Measurements from ENCODE around the gene PRDM11. TPM values are rescaled to one million over a fixed set of nuclear protein-coding genes. Genes with fewer than 3 reads are reported as not detected.

PRDM11 gene
- total RNA-seq, 1 donor from 2014 or later = 3.5 TPM

DNA sequence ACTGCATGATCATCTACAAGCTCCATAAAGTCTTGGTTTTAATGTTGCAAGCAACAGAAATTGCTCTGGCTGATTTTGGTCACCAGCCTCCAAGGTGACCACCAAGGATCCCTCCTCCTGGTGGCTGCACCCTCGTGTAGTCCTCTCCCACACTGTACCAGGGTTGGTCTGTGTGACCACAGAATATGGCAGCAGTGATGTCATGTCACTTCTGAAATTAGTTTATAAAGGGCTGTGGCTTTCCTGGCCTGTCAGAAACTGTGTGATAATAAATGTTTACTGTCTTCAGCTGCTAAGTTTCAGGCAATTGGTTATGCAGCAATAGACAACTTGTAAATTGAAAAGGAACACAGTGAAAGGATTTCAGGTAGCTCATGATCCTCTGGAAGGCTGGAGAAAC, 5.3 kb upstream of the PRDM11 start:
- DNase-seq (ENCODE audit: low spot score) = no peak
- ATAC-seq = no peak

DNA sequence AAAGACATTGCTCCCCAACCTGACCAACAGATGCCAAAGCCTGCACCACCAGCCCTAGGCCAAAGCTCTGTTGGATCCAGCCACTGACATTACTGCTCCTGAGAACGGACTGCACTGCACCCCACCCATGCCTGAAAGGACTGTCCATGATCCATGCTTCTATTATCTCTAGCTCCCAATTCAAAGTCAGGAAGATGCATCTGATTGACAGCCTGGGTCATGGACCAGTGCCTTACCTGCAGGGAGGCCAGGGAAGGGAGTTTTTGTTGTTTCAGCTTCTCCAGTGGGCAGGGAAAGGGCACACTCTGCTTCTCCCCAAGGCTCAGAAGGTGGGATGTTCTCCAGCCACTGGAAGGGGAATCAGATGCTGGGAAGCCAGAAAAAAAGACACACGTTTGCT, 4.8 kb upstream of the PRDM11 start:
- no peak for ATAC-seq
- no peak for DNase-seq (ENCODE audit: low spot score)

- ATAC-seq (no peak), DNase-seq (ENCODE audit: low spot score) (no peak)
These were observed 4.0 kb upstream of the PRDM11 start for GRCh38 chr11:45142241-45143055.

GRCh38 chr11:45143494-45143893, 2.9 kb upstream of the PRDM11 start:
- ATAC-seq (no peak), DNase-seq (ENCODE audit: low spot score) (no peak)

DNA sequence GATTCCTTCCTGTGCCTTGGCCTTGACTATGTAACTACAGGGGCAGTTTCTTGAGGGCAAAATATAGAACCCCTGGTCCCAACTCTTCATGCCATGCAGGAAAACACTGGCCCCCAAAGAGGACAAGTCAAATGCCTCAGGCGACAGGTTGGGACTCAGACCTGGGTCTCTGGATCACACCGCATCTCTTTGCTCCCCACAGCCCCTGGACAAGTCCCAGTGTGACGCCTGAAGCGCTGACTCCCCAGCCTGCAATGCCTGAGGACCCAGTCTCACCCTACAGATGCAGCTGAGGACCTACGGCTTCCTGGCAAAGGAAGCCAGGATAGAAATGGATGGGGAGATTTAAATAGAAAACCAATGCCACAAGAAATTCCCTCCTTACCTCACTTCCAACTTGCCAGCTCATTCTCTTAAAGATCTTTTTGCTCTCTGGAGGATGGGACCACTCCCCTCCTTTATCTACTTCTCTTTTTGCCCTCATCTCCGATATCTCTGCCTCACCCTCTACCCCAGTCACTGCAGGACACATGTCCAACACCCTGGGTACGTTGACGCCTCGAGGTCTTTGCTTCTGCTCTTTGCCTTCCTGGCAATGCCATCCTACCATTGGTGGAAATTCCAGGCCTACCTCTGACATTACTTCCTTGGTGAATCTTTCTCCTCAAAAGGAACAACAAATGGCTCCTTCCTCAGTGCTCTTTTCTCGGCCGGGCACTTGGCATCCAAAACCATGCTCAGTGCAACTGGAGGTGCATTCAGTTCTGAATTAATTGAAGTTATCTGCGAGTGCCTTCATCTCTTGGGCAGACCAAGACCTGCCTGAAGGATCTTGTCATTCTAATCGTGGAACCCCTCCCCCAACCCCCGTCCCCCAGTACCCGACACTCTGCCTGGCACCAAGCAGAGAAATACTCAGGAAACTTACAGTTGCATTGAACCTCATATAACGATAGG, 2.0 kb upstream of the PRDM11 start:
- peak; percentile 38 for DNase-seq (ENCODE audit: low spot score)
- ATAC-seq = no peak

- DNase-seq (ENCODE audit: low spot score) = no peak
- ATAC-seq = no peak
These were observed 1.4 kb upstream of the PRDM11 start for GRCh38 chr11:45145083-45145378.

GRCh38 chr11:45145379-45146071, 914 bp upstream of the PRDM11 start:
- DNase-seq (ENCODE audit: low spot score) (peak; percentile 86), ATAC-seq (peak; percentile 72)

DNA sequence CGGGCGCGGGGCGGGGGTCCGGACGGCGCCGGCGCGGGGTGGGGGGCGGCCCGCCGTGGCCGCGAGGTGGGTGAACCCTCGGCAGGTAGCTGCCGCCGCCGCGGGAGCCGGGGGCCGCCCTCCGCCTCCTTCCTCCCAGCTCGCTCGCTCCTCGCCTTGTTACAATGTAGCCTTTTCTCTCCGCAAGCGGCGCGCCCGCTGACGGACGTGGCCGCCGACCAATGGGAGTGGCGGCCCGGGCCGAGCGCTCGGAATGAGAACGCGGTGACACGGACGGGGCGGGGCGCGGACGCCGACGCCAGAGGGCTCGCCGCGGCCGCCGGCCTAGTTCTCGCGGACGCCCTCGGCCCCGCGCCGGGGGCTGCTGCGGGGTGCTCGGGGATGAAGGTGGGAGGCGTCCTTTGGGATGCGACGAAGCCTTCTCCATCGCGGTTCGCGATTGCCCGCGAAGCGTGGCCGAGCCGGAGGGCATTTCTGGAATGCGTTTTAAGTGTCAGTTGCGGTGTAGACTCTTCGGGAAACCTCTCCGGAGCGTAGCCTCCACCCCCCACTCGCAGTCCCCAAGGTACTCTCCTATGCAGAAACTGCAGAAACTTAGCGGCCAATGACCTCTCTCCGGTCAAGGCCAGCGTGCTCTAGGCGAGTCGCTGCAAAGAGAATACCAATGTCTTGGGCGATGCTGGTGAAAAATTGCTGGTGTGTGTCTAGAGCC, 734 bp downstream of the PRDM11 start:
- DNase-seq (ENCODE audit: low spot score) (peak; percentile 97), ATAC-seq (peak; percentile 94)

- ATAC-seq (no peak), DNase-seq (ENCODE audit: low spot score) (peak; percentile 40)
These were observed 1.6 kb downstream of the PRDM11 start for GRCh38 chr11:45147891-45148675.

GRCh38 chr11:45149483-45150056, 3.1 kb downstream of the PRDM11 start:
- no peak for DNase-seq (ENCODE audit: low spot score)

GRCh38 chr11:45150301-45150700, 3.9 kb downstream of the PRDM11 start:
- no peak for ATAC-seq
- no peak for DNase-seq (ENCODE audit: low spot score)

More at GRCh38 chr11:45149483-45150056, 3.1 kb downstream of the PRDM11 start:
- no peak for ATAC-seq

DNA sequence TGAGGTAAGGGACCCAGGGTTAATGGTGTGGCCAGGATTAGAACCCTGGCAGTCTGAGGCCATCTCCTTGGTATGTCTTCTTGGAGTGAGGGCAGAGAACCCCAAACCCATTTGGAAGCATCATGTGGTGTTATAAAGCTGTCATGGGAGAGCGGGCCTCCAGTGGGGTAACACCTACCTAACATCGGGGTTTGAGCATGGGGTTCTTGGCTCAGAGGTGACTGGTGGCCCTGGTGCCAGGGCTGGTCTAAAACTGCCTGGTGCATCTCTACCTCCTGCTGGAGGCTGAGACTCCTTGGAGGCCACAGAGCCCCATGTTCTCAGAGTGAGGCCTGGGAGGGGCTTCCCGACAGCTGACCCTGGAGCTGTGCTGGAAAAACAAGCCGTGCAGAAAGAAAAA, 4.5 kb downstream of the PRDM11 start:
- no peak for DNase-seq (ENCODE audit: low spot score)
- ATAC-seq = no peak

DNA sequence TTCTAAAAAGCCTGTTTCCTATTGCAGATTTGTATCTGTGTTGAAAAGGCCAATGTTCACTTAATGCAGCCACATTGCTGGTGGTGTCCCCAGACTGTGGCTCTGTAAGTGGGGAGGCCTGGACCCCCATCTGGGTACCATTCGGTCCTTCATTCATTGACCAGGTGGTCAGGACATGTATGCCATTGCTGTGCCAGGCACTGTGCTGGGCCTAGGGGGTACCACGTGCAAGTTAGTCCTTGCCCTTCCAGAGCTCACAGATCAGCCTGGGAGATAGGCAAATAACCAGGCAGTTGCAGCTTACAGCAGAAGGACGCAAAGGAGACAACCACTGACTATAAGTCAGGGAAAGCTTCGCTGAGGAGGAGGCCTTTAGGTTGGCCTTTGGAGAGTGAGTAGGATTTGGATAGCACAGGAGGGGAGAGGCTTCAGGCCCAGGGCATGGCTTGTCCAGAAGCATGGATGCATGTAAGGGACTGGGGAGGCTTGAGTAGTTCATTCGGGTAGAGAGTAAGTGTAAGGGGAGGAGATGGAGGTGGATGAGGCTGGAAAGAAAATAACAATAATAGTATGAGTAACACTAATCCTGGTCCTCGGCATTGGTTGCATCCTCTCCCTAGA, 5.0 kb downstream of the PRDM11 start:
- no peak for DNase-seq (ENCODE audit: low spot score)

DNA sequence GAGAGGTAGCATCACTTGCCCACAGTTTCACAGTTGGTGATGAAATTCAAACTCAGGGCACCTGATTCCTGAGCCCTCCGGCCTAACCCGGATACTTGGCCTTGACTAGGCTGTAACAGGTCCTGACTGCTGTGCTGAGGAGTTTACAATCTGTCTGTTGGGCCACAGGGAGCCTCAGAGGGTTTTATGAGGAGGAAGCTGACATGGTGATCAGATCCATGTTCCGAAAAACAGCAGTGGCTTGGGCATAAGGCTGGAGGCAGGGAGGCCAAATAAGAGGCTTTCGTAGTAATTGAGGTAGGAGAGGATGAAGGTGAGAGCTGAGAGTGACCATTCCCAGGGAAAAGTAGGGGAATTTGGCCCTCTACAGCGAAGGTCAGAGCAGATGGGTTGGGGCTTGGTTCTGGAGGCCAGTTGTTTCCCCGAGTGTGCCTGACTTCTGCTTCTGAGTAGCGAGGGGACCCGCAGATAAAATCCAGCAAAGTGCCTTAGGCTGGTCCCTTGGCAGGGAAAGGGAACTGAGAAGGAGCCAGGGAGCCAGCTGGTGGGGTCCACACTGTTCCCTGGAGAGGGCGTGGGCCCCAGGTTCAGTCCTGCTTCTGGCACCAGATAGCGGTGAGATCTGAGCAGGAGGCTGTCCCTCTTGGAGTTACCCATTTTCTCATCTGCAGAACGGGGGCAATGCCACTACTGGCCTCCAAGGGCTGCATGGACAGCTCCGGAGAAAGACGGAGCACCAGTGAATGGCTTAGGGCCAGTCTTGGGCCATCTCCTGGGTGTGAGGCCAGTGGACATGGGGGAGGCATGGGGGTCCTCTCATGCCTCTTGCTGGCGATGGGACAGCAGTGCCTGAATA, 6.5 kb downstream of the PRDM11 start:
- DNase-seq (ENCODE audit: low spot score) = no peak
- no peak for ATAC-seq

More for the DNA sequence above, 5.0 kb downstream of the PRDM11 start:
- no peak for ATAC-seq

DNA sequence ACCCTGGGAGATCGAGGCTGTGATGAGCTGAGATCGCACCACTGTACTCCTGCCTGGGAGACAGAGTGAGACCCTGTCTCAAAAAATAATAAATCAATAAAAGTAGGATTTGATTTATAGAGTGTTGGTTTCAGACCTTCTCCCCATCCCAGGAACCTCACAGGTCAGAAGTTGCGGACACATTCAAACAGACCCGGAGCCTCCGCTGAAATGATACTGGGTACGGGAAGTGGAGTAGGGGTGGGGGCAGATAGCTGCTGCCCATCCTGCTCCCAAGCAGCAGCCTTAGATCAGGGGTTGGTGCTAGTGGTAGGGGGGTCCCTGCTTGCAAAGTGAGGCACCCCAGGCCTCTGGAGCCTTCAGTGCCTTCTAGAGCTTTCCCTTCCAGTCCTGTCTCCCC, 7.8 kb downstream of the PRDM11 start:
- no peak for DNase-seq (ENCODE audit: low spot score)
- ATAC-seq = no peak

- ATAC-seq (peak; percentile 43), DNase-seq (ENCODE audit: low spot score) (no peak)
These were observed 8.7 kb downstream of the PRDM11 start for GRCh38 chr11:45155058-45155551.

GRCh38 chr11:45155627-45156180, 9.3 kb downstream of the PRDM11 start:
- no peak for ATAC-seq
- no peak for DNase-seq (ENCODE audit: low spot score)

GRCh38 chr11:45156201-45156600, 9.8 kb downstream of the PRDM11 start:
- ATAC-seq (no peak), DNase-seq (ENCODE audit: low spot score) (no peak)
